Dermis blood vessel endothelial cell (primary cell): ENCODE measurements around the gene PTPN4. TPM values are rescaled to one million over a fixed set of nuclear protein-coding genes. Genes with fewer than 3 reads are reported as not detected.

Source experiments
- DNase-seq: peaks from one replicate; pipeline ENCODE4 v3.0.0; 2010
- total RNA-seq: library from RNA; depleted of rRNA; stranded (reverse); fragments of >200 nt; gene quantifications from 2 replicates; pipeline ENCODE4 v1.2.3, GENCODE V29; 2014

PTPN4 gene
- total RNA-seq, 1 donor from 2014 or later: 27.9 TPM

GRCh38 chr2:119860924-119861323 is 101.2 kb downstream of the PTPN4 start:
- no peak for DNase-seq

GRCh38 chr2:119862127-119862889 is 102.6 kb downstream of the PTPN4 start:
- DNase-seq: no peak

- DNase-seq: peak; percentile 26
These were observed 104.6 kb downstream of the PTPN4 start for GRCh38 chr2:119864318-119864717.

GRCh38 chr2:119871725-119872124 is 112.0 kb downstream of the PTPN4 start:
- DNase-seq: no peak

- no peak for DNase-seq
These were observed 113.9 kb downstream of the PTPN4 start for GRCh38 chr2:119873350-119874315.

GRCh38 chr2:119879502-119879901 is 119.8 kb downstream of the PTPN4 start:
- DNase-seq: no peak

- DNase-seq: peak; percentile 37
These were observed 129.0 kb downstream of the PTPN4 start for GRCh38 chr2:119888680-119889079.

GRCh38 chr2:119897736-119898395 is 138.1 kb downstream of the PTPN4 start:
- DNase-seq: no peak

- DNase-seq: no peak
These were observed 141.3 kb downstream of the PTPN4 start for GRCh38 chr2:119901013-119901412.

- DNase-seq: peak; percentile 67
These were observed 150.8 kb downstream of the PTPN4 start for GRCh38 chr2:119910566-119910965.

- DNase-seq: no peak
These were observed 154.5 kb downstream of the PTPN4 start for GRCh38 chr2:119914266-119914665.

GRCh38 chr2:119921825-119922224 is 162.1 kb downstream of the PTPN4 start:
- no peak for DNase-seq

GRCh38 chr2:119922699-119923098 is 163.0 kb downstream of the PTPN4 start:
- DNase-seq: no peak

- peak; percentile 10 for DNase-seq
These were observed 169.8 kb downstream of the PTPN4 start for GRCh38 chr2:119929537-119929936.

- no peak for DNase-seq
These were observed 173.1 kb downstream of the PTPN4 start for GRCh38 chr2:119932809-119933208.

GRCh38 chr2:119934319-119934718 is 174.6 kb downstream of the PTPN4 start:
- DNase-seq: no peak

GRCh38 chr2:119937680-119938079 is 178.0 kb downstream of the PTPN4 start:
- DNase-seq: no peak

GRCh38 chr2:119939915-119940314 is 180.2 kb downstream of the PTPN4 start:
- no peak for DNase-seq

GRCh38 chr2:119940856-119941255 is 181.1 kb downstream of the PTPN4 start:
- no peak for DNase-seq

GRCh38 chr2:119941388-119941787 is 181.7 kb downstream of the PTPN4 start:
- no peak for DNase-seq

GRCh38 chr2:119941981-119942513 is 182.3 kb downstream of the PTPN4 start:
- no peak for DNase-seq

- no peak for DNase-seq
These were observed 183.3 kb downstream of the PTPN4 start for GRCh38 chr2:119943058-119943457.

- DNase-seq: no peak
These were observed 187.8 kb downstream of the PTPN4 start for GRCh38 chr2:119947535-119947934.
